GM18519 (cell line): Measurements from ENCODE around the gene NPIPA7.
"Not testable (repeated sequence)": the region's sequence is repeated elsewhere in the genome, so short reads cannot be mapped to it uniquely, and the experiment has no call there.

Experiments used
- ATAC-seq: cut with Tn5 transposase; IDR thresholded peaks from one replicate; pipeline ENCODE4 v1.9.1; 2021; ENCODE audit warnings: mild to moderate bottlenecking, moderate library complexity; ENCODE audit not compliant: unreplicated experiment, low FRiP score

NPIPA7 gene

GRCh38 chr16:16378840-16379239 lies at the start of gene NPIPA7:
TSS of gene NPIPA7 (plus strand) at chr16:16379140. CDS start at chr16:16379245, 105 bp downstream.
- ATAC-seq: not testable (repeated sequence)

- not testable (repeated sequence) for ATAC-seq
Measured at GRCh38 chr16:16331466-16331865, 47.5 kb upstream of the NPIPA7 start.

- ATAC-seq: not testable (repeated sequence)
Measured at GRCh38 chr16:16357556-16357955, 21.4 kb upstream of the NPIPA7 start.

- ATAC-seq: not testable (repeated sequence)
Measured at GRCh38 chr16:16358539-16359240, 20.2 kb upstream of the NPIPA7 start.

GRCh38 chr16:16363595-16363994 lies 15.3 kb upstream of the NPIPA7 start:
- not testable (repeated sequence) for ATAC-seq

GRCh38 chr16:16364100-16364499 lies 14.8 kb upstream of the NPIPA7 start:
- ATAC-seq: not testable (repeated sequence)

GRCh38 chr16:16364701-16365100 lies 14.2 kb upstream of the NPIPA7 start:
- ATAC-seq: not testable (repeated sequence)

- ATAC-seq: not testable (repeated sequence)
Measured at GRCh38 chr16:16365319-16365718, 13.6 kb upstream of the NPIPA7 start.

GRCh38 chr16:16365851-16366250 lies 13.1 kb upstream of the NPIPA7 start:
- ATAC-seq: not testable (repeated sequence)

- not testable (repeated sequence) for ATAC-seq
Measured at GRCh38 chr16:16366552-16367284, 12.2 kb upstream of the NPIPA7 start.

- ATAC-seq: not testable (repeated sequence)
Measured at GRCh38 chr16:16367285-16367628, 11.7 kb upstream of the NPIPA7 start.

- ATAC-seq: not testable (repeated sequence)
Measured at GRCh38 chr16:16369081-16369856, 9.7 kb upstream of the NPIPA7 start.

- ATAC-seq: not testable (repeated sequence)
Measured at GRCh38 chr16:16371136-16371735, 7.7 kb upstream of the NPIPA7 start.

- not testable (repeated sequence) for ATAC-seq
Measured at GRCh38 chr16:16374192-16374591, 4.7 kb upstream of the NPIPA7 start.

GRCh38 chr16:16399685-16400084 lies 20.7 kb downstream of the NPIPA7 start:
- ATAC-seq: not testable (repeated sequence)

GRCh38 chr16:16402333-16402732 lies 23.4 kb downstream of the NPIPA7 start:
- ATAC-seq: not testable (repeated sequence)

GRCh38 chr16:16404283-16404682 lies 25.3 kb downstream of the NPIPA7 start:
- ATAC-seq: not testable (repeated sequence)

- ATAC-seq: not testable (repeated sequence)
Measured at GRCh38 chr16:16405421-16405820, 26.5 kb downstream of the NPIPA7 start.

GRCh38 chr16:16408430-16408829 lies 29.5 kb downstream of the NPIPA7 start:
- ATAC-seq: not testable (repeated sequence)

- not testable (repeated sequence) for ATAC-seq
Measured at GRCh38 chr16:16413773-16414172, 34.8 kb downstream of the NPIPA7 start.
